HCT116 (cell line): Measurements from ENCODE around the gene KIRREL3. TPM values are rescaled to one million over a fixed set of nuclear protein-coding genes. Genes with fewer than 3 reads are reported as not detected.

ENCODE experiments used
- ATAC-seq: fragments of 200-7000 bp; cut with Tn5 transposase; 2 replicates; pipeline ENCODE4 v1.9.1; 2020; ENCODE audit warnings: mild to moderate bottlenecking, moderate library complexity
- BruUV-seq: library from RNA; stranded (reverse); fragments of 400-500 nt; replicated peaks from 2 replicates; lab custom pipeline; 2021; lab: Mats Ljungman, UMichigan
- CTCF ChIA-PET: fragments of 300-600 bp; sonication (Branson Sonifier 250); formaldehyde crosslinking; loops from one replicate; lab custom pipeline; 2021; ENCODE audit warnings: antibody characterized with exemption; lab: Charles Lee
- POLR2A ChIA-PET: fragments of 300-600, 350-600 bp; sonication (Branson Sonifier 250); formaldehyde crosslinking; loops from one replicate; lab custom pipeline; 2021; ENCODE audit warnings: antibody characterized with exemption; lab: Charles Lee
- RAD21 ChIA-PET, 2 experiments: fragments of 300-600 bp; sonication (Branson Sonifier 250); formaldehyde crosslinking; loops; one replicate each; lab custom pipeline; 2023; ENCODE audit warnings: low total read pairs in 2 of 2; ENCODE audit not compliant: uncharacterized antibody in 2 of 2, unreplicated experiment in 2 of 2, low non-redundant PET in 1 of 2; lab: Charles Lee
- DNase-seq: peaks from one replicate; pipeline ENCODE4 v3.0.0-alpha.2; 2010; ENCODE audit warnings: low read depth, low spot score
- H2AFZ ChIP-seq: fragments of 200-600 bp; shearing (Covaris generic), sonication (generic); 2 replicates; pipeline ENCODE4 v1.6.1; 2017; ENCODE audit warnings: low read depth, mixed run types, mixed read lengths, antibody characterized with exemption, low read length; ENCODE audit not compliant: poor library complexity, severe bottlenecking
- H3K27ac ChIP-seq: 2 replicates; pipeline ENCODE4 v1.5.1; 2012; ENCODE audit warnings: low read depth, low read length
- H3K27me3 ChIP-seq: fragments of 200-600 bp; sonication (generic); 2 replicates; pipeline ENCODE4 v1.6.1; 2016; ENCODE audit warnings: mixed run types, low read length, mixed read lengths; ENCODE audit not compliant: insufficient read depth
- H3K36me3 ChIP-seq, 2 experiments: fragments of 200-500 bp in 1 of 2; fragments of 200-600 bp in 1 of 2; sonication (Bioruptor generic) in 1 of 2; sonication (generic) in 1 of 2; 2 replicates each; pipeline versions ENCODE4 v1.5.1 to v1.6.1; 2014 to 2016; ENCODE audit warnings: low read length in 2 of 2, inconsistent platforms in 1 of 2, mixed read lengths in 1 of 2, mixed run types in 1 of 2; ENCODE audit not compliant: insufficient read depth in 2 of 2, control insufficient read depth in 1 of 2
- H3K4me1 ChIP-seq, 2 experiments: fragments of 200-600 bp in 1 of 2; sonication (generic) in 1 of 2; 2 replicates each; pipeline versions ENCODE4 v1.5.1 to v1.6.1; 2012 to 2017; ENCODE audit warnings: low read length in 2 of 2, inconsistent platforms in 1 of 2, mild to moderate bottlenecking in 1 of 2, mixed read lengths in 1 of 2, mixed run types in 1 of 2, moderate library complexity in 1 of 2; ENCODE audit not compliant: insufficient read depth in 2 of 2, control insufficient read depth in 1 of 2
- H3K4me2 ChIP-seq: fragments of 200-600 bp; sonication (generic); 2 replicates; pipeline ENCODE4 v1.6.1; 2017; ENCODE audit warnings: mixed run types, low read length, mixed read lengths
- H3K4me3 ChIP-seq, 2 experiments: fragments of 200-600 bp in 1 of 2; sonication (generic) in 1 of 2; replicated peaks in 1 of 2; 2 replicates each; pipeline ENCODE4 v1.5.1; 2011 to 2016; ENCODE audit warnings: low read length in 2 of 2, control low read depth in 1 of 2, low read depth in 1 of 2, mild to moderate bottlenecking in 1 of 2, mixed read lengths in 1 of 2, mixed run types in 1 of 2
- H3K79me2 ChIP-seq: fragments of 200-600 bp; sonication (generic); 2 replicates; pipeline ENCODE4 v1.6.1; 2017; ENCODE audit warnings: mild to moderate bottlenecking, mixed run types, low read length, moderate library complexity, mixed read lengths; ENCODE audit not compliant: insufficient read depth
- H3K9ac ChIP-seq: fragments of 200-600 bp; sonication (generic); 2 replicates; pipeline ENCODE4 v1.6.1; 2016; ENCODE audit warnings: low read length, mixed read lengths
- H3K9me2 ChIP-seq: fragments of 200-600 bp; sonication (generic), shearing (Covaris generic); 2 replicates; pipeline ENCODE4 v1.6.1; 2017; ENCODE audit warnings: mixed run types, mild to moderate bottlenecking, moderate library complexity; ENCODE audit not compliant: insufficient read depth
- H3K9me3 ChIP-seq, 2 experiments: fragments of 200-500 bp in 1 of 2; fragments of 200-600 bp in 1 of 2; sonication (Bioruptor generic) in 1 of 2; sonication (generic) in 1 of 2; 2 replicates each; pipeline ENCODE4 v1.6.1; 2014 to 2017; ENCODE audit warnings: low read length in 2 of 2, mixed read lengths in 2 of 2, inconsistent platforms in 1 of 2, low read depth in 1 of 2, mild to moderate bottlenecking in 1 of 2, mixed run types in 1 of 2, moderate library complexity in 1 of 2; ENCODE audit not compliant: control insufficient read depth in 1 of 2, insufficient read depth in 1 of 2
- H4K20me1 ChIP-seq: fragments of 200-600 bp; sonication (generic), shearing (Covaris generic); 2 replicates; pipeline ENCODE4 v1.6.1; 2017; ENCODE audit warnings: mixed run types, mild to moderate bottlenecking, moderate library complexity; ENCODE audit not compliant: insufficient read depth
- CBX3 ChIP-seq: IDR thresholded peaks from 2 replicates; pipeline ENCODE4 v1.6.1; 2012; ENCODE audit warnings: low read depth
- CEBPB ChIP-seq: IDR thresholded peaks from 2 replicates; pipeline ENCODE4 v1.6.1; 2012; ENCODE audit warnings: low read depth
- CTCF ChIP-seq, 3 experiments: fragments of 200-600 bp in 1 of 3; sonication (generic) in 1 of 3; IDR thresholded peaks in 2 of 3; conservative IDR thresholded peaks in 1 of 3; 2 replicates each; pipeline ENCODE4 v1.5.1; 2012 to 2017; ENCODE audit warnings: low read depth in 2 of 3, low read length in 2 of 3, antibody characterized with exemption in 1 of 3, borderline replicate concordance in 1 of 3, control low read depth in 1 of 3, mild to moderate bottlenecking in 1 of 3, mixed read lengths in 1 of 3, mixed run types in 1 of 3, moderate library complexity in 1 of 3; ENCODE audit not compliant: insufficient read depth in 1 of 3
- ELF1 ChIP-seq: IDR thresholded peaks from 2 replicates; pipeline ENCODE4 v1.6.1; 2012; ENCODE audit warnings: low read depth, borderline replicate concordance
- EZH2 ChIP-seq: fragments of 200-600 bp; sonication (generic); IDR thresholded peaks from 2 replicates; pipeline ENCODE4 v1.6.1; 2017; ENCODE audit warnings: antibody characterized with exemption, mixed run types
- EZH2phosphoT487 ChIP-seq: fragments of 200-600 bp; IDR thresholded peaks from 2 replicates; pipeline ENCODE4 v1.6.1; 2018; ENCODE audit warnings: antibody characterized with exemption, borderline replicate concordance
- JUND ChIP-seq: IDR thresholded peaks from 2 replicates; pipeline ENCODE4 v1.6.1; 2012
- RAD21 ChIP-seq: IDR thresholded peaks from 2 replicates; pipeline ENCODE4 v1.6.1; 2012; ENCODE audit warnings: low read depth, mild to moderate bottlenecking
- REST ChIP-seq: IDR thresholded peaks from 2 replicates; pipeline ENCODE4 v1.6.1; 2012; ENCODE audit warnings: low read depth
- SP1 ChIP-seq: IDR thresholded peaks from 2 replicates; pipeline ENCODE4 v1.6.1; 2012; ENCODE audit warnings: low read depth
- SRF ChIP-seq: IDR thresholded peaks from 2 replicates; pipeline ENCODE4 v1.6.1; 2012; ENCODE audit warnings: low read depth
- ZFX ChIP-seq: fragments of 450-650 bp; IDR thresholded peaks from 2 replicates; pipeline ENCODE4 v1.6.1; 2017
- intact Hi-C: fragments of 100-400 bp; cut with micrococcal nuclease; formaldehyde crosslinking; loops from 2 replicates; pipeline ENCODE4 v1.10.0; 2022
- total RNA-seq: library from RNA; stranded (reverse); gene quantifications from one replicate; pipeline ENCODE4 v1.2.1, GENCODE V29; 2021; ENCODE audit not compliant: unreplicated experiment

Gene KIRREL3
- total RNA-seq, 1 experiment from 2014 or later: not detected

GRCh38 chr11:126696982-126697381 is 303.6 kb downstream of the KIRREL3 start:
- ChIA-PET RAD21 (no interaction called here), CTCF (no interaction called here), POLR2A (no interaction called here)
- Histone ChIP-seq H3K9me2 (no peaks in the 10 kb centered on the region), H3K79me2 (no peaks in the 10 kb centered on the region), H4K20me1 (no peaks in the 10 kb centered on the region), H3K27me3 (peaks cover 24% of the 10 kb centered on the region; the same call in 1 of the 2 replicates), H3K4me1 (no peaks in the 10 kb centered on the region), H3K9ac (no peak overlapping the region), H2AFZ (no peak overlapping the region), H3K4me2 (no peak overlapping the region), H3K4me3 (no peak overlapping the region), H3K9me3 (no peaks in the 10 kb centered on the region), H3K36me3 (no peaks in the 10 kb centered on the region), H3K27ac (no peak overlapping the region)
- ATAC-seq: no peak
- TF ChIP-seq CBX3 (no peak), ELF1 (no peak), JUND (no peak), RAD21 (no peak), EZH2phosphoT487 (no peak), CTCF (IDR thresholded peaks at IDR 0.05 in 2 of 3, conservative IDR thresholded peaks at IDR 0.05 in 1 of 3; ENCODE audit: borderline replicate concordance in 1 of 3, insufficient read depth in 1 of 3, low read depth in 2 of 3, low read length in 2 of 3) (no peak), ZFX (no peak), EZH2 (no peak), SRF (no peak), SP1 (no peak), CEBPB (no peak), REST (no peak)
- no TSS peak for BruUV-seq
- intact Hi-C loops: no loop called here
- no peak for DNase-seq
